HEK293 (cell line): ENCODE results near the gene CDKL2.

Experiments used
- CTCF ChIP-seq: fragments of 450-650 bp; formaldehyde crosslinking; IDR thresholded peaks from 2 replicates; pipeline ENCODE4 v1.5.1; 2016; ENCODE audit warnings: missing biosample characterization, missing genetic modification characterization
- EGR2 ChIP-seq: fragments of 450-650 bp; formaldehyde crosslinking; IDR thresholded peaks from 2 replicates; pipeline ENCODE4 v1.5.1; 2016; ENCODE audit warnings: low read depth, missing biosample characterization, missing genetic modification characterization
- GLI2 ChIP-seq: fragments of 450-650 bp; formaldehyde crosslinking; IDR thresholded peaks from 2 replicates; pipeline ENCODE4; 2017; ENCODE audit warnings: missing biosample characterization, missing genetic modification characterization, low read depth, borderline replicate concordance
- PRDM1 ChIP-seq: fragments of 450-650 bp; formaldehyde crosslinking; IDR thresholded peaks from 2 replicates; pipeline ENCODE4; 2016; ENCODE audit warnings: missing biosample characterization, missing genetic modification characterization
- REST ChIP-seq: fragments of 450-650 bp; formaldehyde crosslinking; IDR thresholded peaks from 2 replicates; pipeline ENCODE4 v1.5.1; 2016; ENCODE audit warnings: missing biosample characterization, missing genetic modification characterization
- TCF7L2 ChIP-seq: IDR thresholded peaks from 2 replicates; pipeline ENCODE4 v1.6.1; 2011; ENCODE audit warnings: low read depth, mild to moderate bottlenecking, inconsistent platforms, low read length, moderate library complexity, borderline replicate concordance
- ZBTB26 ChIP-seq: fragments of 450-650 bp; formaldehyde crosslinking; optimal IDR thresholded peaks from 2 replicates; pipeline ENCODE3; 2016; ENCODE audit warnings: missing biosample characterization, mild to moderate bottlenecking, missing genetic modification characterization
- ZNF2 ChIP-seq: fragments of 450-650 bp; formaldehyde crosslinking; IDR thresholded peaks from 2 replicates; pipeline ENCODE4 v1.5.1; 2016; ENCODE audit warnings: missing biosample characterization, missing genetic modification characterization
- ZNF362 ChIP-seq: fragments of 450-650 bp; formaldehyde crosslinking; IDR thresholded peaks from 2 replicates; pipeline ENCODE4 v1.5.1; 2016; ENCODE audit warnings: missing biosample characterization, missing genetic modification characterization
- ZNF629 ChIP-seq: fragments of 450-650 bp; formaldehyde crosslinking; IDR thresholded peaks from 2 replicates; pipeline ENCODE4 v1.5.1; 2017; ENCODE audit warnings: missing biosample characterization, missing genetic modification characterization

- no peak for TF ChIP-seq CTCF (tag by site-specific recombination)
- TF ChIP-seq ZNF362 (tag by site-specific recombination), result no peak
- no peak for TF ChIP-seq ZNF2 (tag by site-specific recombination)
- no peak for TF ChIP-seq ZBTB26 (tag by site-specific recombination)
- TF ChIP-seq PRDM1 (tag by site-specific recombination), result no peak
- no peak for TF ChIP-seq REST (tag by site-specific recombination)
- TF ChIP-seq ZNF629 (tag by site-specific recombination), result no peak
- no peak for TF ChIP-seq GLI2 (tag by site-specific recombination)
- no peak for TF ChIP-seq TCF7L2
- TF ChIP-seq EGR2, result no peak
Measured at GRCh38 chr4:75655562-75655961, 25.2 kb upstream of the CDKL2 start.
